Endothelial cell of umbilical vein (primary cell): Measurements from ENCODE around the gene VSTM4. TPM values are rescaled to one million over a fixed set of nuclear protein-coding genes. Genes with fewer than 3 reads are reported as not detected.

Source experiments
- BruUV-seq: library from RNA; stranded (reverse); fragments of 400-500 nt; replicated peaks from 2 replicates; lab custom pipeline; 2021; lab: Mats Ljungman, UMichigan
- CTCF ChIA-PET: fragments of 300-600, 350-600 bp; sonication (Branson Sonifier 250); formaldehyde crosslinking; loops from one replicate; lab custom pipeline; 2021; ENCODE audit warnings: antibody characterized with exemption, inconsistent platforms; lab: Charles Lee
- POLR2A ChIA-PET: fragments of 300-600, 350-600 bp; sonication (Branson Sonifier 250); formaldehyde crosslinking; loops from one replicate; lab custom pipeline; 2021; ENCODE audit warnings: antibody characterized with exemption, inconsistent platforms; lab: Charles Lee
- DNase-seq: peaks from one replicate; pipeline ENCODE4 v3.0.0-alpha.2; 2011; ENCODE audit warnings: low read depth, low spot score
- FAIRE-seq: peaks from 2 replicates; lab custom pipeline; 2011; peaks lifted over from hg19 to GRCh38; lab: Jason Lieb, UNC
- H2AFZ ChIP-seq: 2 replicates; pipeline ENCODE4 v1.6.0; 2012; ENCODE audit warnings: low read depth, low read length, control low read depth, inconsistent platforms
- H3K27ac ChIP-seq: 2 replicates; pipeline ENCODE4 v1.5.1; 2011; ENCODE audit warnings: low read depth, mild to moderate bottlenecking, control low read depth, low read length, moderate library complexity; ENCODE audit not compliant: insufficient read depth
- H3K27me3 ChIP-seq, 2 experiments: 2 replicates each; pipeline versions ENCODE4 v1.6.0 to v1.6.1; 2011; ENCODE audit warnings: low read length in 2 of 2, mixed read lengths in 1 of 2; ENCODE audit not compliant: control insufficient read depth in 2 of 2, insufficient read depth in 2 of 2
- H3K36me3 ChIP-seq, 2 experiments: 2 replicates in 1 of 2; 3 replicates in 1 of 2; pipeline ENCODE4 v1.5.1; 2011; ENCODE audit warnings: low read length in 2 of 2, mild to moderate bottlenecking in 1 of 2, moderate library complexity in 1 of 2; ENCODE audit not compliant: control insufficient read depth in 2 of 2, insufficient read depth in 2 of 2; ENCODE audit errors: extremely low read depth in 1 of 2
- H3K4me1 ChIP-seq: 3 replicates; pipeline ENCODE4 v1.5.1; 2011; ENCODE audit warnings: mild to moderate bottlenecking, low read length; ENCODE audit not compliant: control insufficient read depth, insufficient read depth; ENCODE audit errors: extremely low read depth
- H3K4me2 ChIP-seq: 2 replicates; pipeline ENCODE4 v1.6.1; 2011; ENCODE audit warnings: low read length, control low read depth, mixed read lengths; ENCODE audit not compliant: insufficient read depth
- H3K4me3 ChIP-seq, 3 experiments: fragments of 200-600 bp in 1 of 3; sonication (generic), shearing (Covaris generic) in 1 of 3; replicated peaks in 1 of 3; 2 replicates each; pipeline ENCODE4 v1.5.1; 2011 to 2016; ENCODE audit warnings: control low read depth in 3 of 3, low read length in 3 of 3, mild to moderate bottlenecking in 2 of 3, inconsistent platforms in 1 of 3, low read depth in 1 of 3, moderate library complexity in 1 of 3; ENCODE audit not compliant: insufficient read depth in 1 of 3
- H3K79me2 ChIP-seq: 2 replicates; pipeline ENCODE4 v1.6.0; 2012; ENCODE audit warnings: low read length, inconsistent platforms; ENCODE audit not compliant: control insufficient read depth, insufficient read depth
- H3K9ac ChIP-seq: replicated peaks from 2 replicates; pipeline ENCODE3; 2011; ENCODE audit warnings: low read length, control low read depth; ENCODE audit not compliant: insufficient read depth; ENCODE audit errors: extremely low read depth
- H3K9me1 ChIP-seq: replicated peaks from 3 replicates; pipeline ENCODE4 v1.6.0; 2011; ENCODE audit warnings: mild to moderate bottlenecking, low read length; ENCODE audit not compliant: control insufficient read depth, insufficient read depth; ENCODE audit errors: extremely low read depth
- H3K9me3 ChIP-seq: replicated peaks from 2 replicates; pipeline ENCODE4 v1.5.1; 2012; ENCODE audit warnings: low read length, inconsistent platforms; ENCODE audit not compliant: control insufficient read depth, insufficient read depth
- H4K20me1 ChIP-seq: replicated peaks from 2 replicates; pipeline ENCODE3; 2011; ENCODE audit warnings: mild to moderate bottlenecking, low read length; ENCODE audit not compliant: control insufficient read depth, insufficient read depth; ENCODE audit errors: extremely low read depth
- CTCF ChIP-seq, 2 donors: IDR thresholded peaks; 1 replicate in 1 of 2; 2 replicates in 1 of 2; pipeline ENCODE4 v1.5.1; 2011; ENCODE audit warnings: low read length in 2 of 2, mild to moderate bottlenecking in 2 of 2, moderate library complexity in 2 of 2, control low read depth in 1 of 2, inconsistent platforms in 1 of 2, low read depth in 1 of 2; ENCODE audit not compliant: insufficient read depth in 1 of 2; ENCODE audit errors: extremely low read depth in 1 of 2
- JUN ChIP-seq: IDR thresholded peaks from 2 replicates; pipeline ENCODE4 v1.6.1; 2011; ENCODE audit warnings: borderline replicate concordance, low read depth; ENCODE audit not compliant: insufficient read length, insufficient read depth
- MAX ChIP-seq: IDR thresholded peaks from 2 replicates; pipeline ENCODE4 v1.6.1; 2011; ENCODE audit not compliant: insufficient read depth, insufficient read length
- dilution Hi-C: fragments of 300-500 bp; cut with MboI; formaldehyde crosslinking; loops from one replicate; pipeline ENCODE4 v1.15.0; 2019; ENCODE audit warnings: low sequenced_read_pairs; ENCODE audit not compliant: extremely low pct_ligation_motif_present
- intact Hi-C: fragments of 100-400 bp; cut with micrococcal nuclease; formaldehyde crosslinking; loops from one replicate; pipeline ENCODE4 v1.10.0; 2022
- microRNA-seq: library from miRNA; unstranded; fragments of <30 nt; microRNA quantifications from one replicate; pipeline ENCODE4 v1.2.0, GENCODE V29; 2021; ENCODE audit warnings: borderline number of aligned reads, borderline replicate concordance
- polyA plus RNA-seq, 4 experiments: library from polyadenylated mRNA; depleted of rRNA in 3 of 4; stranded (reverse) in 3 of 4; unstranded in 1 of 4; fragments of >200 nt; gene quantifications; 2 replicates each; pipeline versions ENCODE4 v1.2.1 to v1.2.3, GENCODE V29; 2011 to 2012; ENCODE audit warnings: missing spikeins in 1 of 4
- small RNA-seq: library from RNA; depleted of rRNA; stranded (forward); fragments of <200 nt; gene quantifications from one replicate; pipeline ENCODE3, GENCODE V24; 2012; ENCODE audit warnings: low replicate concordance, low read depth; ENCODE audit not compliant: insufficient read depth, insufficient read length
- total RNA-seq: library from RNA; stranded (reverse); gene quantifications from 2 replicates; pipeline ENCODE4 v1.2.3, GENCODE V29; 2021

Gene VSTM4
- total and polyA plus RNA-seq, 2 donors (not counting 3 experiments of a cell fraction or from before 2014, with no cell fraction given): 0.07 TPM

- BruUV-seq: no TSS peak
- POLR2A ChIA-PET: no interaction called here
- Histone ChIP-seq H4K20me1 (no peaks in the 10 kb centered on the region), H2AFZ (no peak overlapping the region), H3K9ac (no peak overlapping the region), H3K4me1 (no peaks in the 10 kb centered on the region), H3K9me3 (no peaks in the 10 kb centered on the region), H3K79me2 (no peaks in the 10 kb centered on the region), H3K27ac (no peak overlapping the region), H3K4me2 (no peak overlapping the region), H3K4me3 (no peak overlapping the region), H3K36me3 (no peaks in the 10 kb centered on the region), H3K27me3 (no peaks in the 10 kb centered on the region), H3K9me1 (no peaks in the 10 kb centered on the region)
- intact Hi-C loops (no loop called here), dilution Hi-C loops (no loop called here)
- no peak for TF ChIP-seq CTCF (IDR thresholded peaks at IDR 0.05; ENCODE audit: extremely low read depth in 1 of 2, insufficient read depth in 1 of 2, low read depth in 1 of 2, low read length in 2 of 2)
- TF ChIP-seq MAX: no peak
- no peak for TF ChIP-seq JUN
- CTCF ChIA-PET: no interaction called here
- no peak for DNase-seq
- FAIRE-seq: no peak
These were observed 149.9 kb downstream of the VSTM4 start for GRCh38 chr10:48965460-48965859.

Small RNAs within 50 kb of the gene (microRNA-seq; reads per million reads assigned to microRNA genes)
- not detected for gene MIR4294

Small RNAs within 50 kb of the gene (small RNA-seq; reads per million reads assigned to genes)
- not detected for gene MIR4294

Other genes starting within 250 kb of the VSTM4 start
- gene LRRC18, start 175.7 kb downstream of the VSTM4 start, total RNA-seq: not detected in 2 replicates
- not detected in 2 replicates for gene LRRC18, start 175.7 kb downstream of the VSTM4 start, polyA plus RNA-seq
- gene FAM170B, start 18.5 kb upstream of the VSTM4 start, total RNA-seq: not detected in 2 replicates
- not detected in 2 replicates for gene FAM170B, start 18.5 kb upstream of the VSTM4 start, polyA plus RNA-seq
- gene TMEM273, start 72.9 kb upstream of the VSTM4 start, total RNA-seq: 2.1 and 3.7 TPM in 2 replicates
- gene TMEM273, start 72.9 kb upstream of the VSTM4 start, polyA plus RNA-seq: 1.9 and 2.9 TPM in 2 replicates
- gene C10orf71, start 183.6 kb upstream of the VSTM4 start, total RNA-seq: not detected in 2 replicates
- not detected in 2 replicates for gene C10orf71, start 183.6 kb upstream of the VSTM4 start, polyA plus RNA-seq